Dermis microvascular lymphatic vessel endothelial cell (primary cell): Measurements from ENCODE around the gene FBN2. TPM values are rescaled to one million over a fixed set of nuclear protein-coding genes. Genes with fewer than 3 reads are reported as not detected.
"Not testable (repeated sequence)": the region's sequence is repeated elsewhere in the genome, so short reads cannot be mapped to it uniquely, and the experiment has no call there.

Experiments used
- DNase-seq, 2 donors: peaks; one replicate each; pipeline versions ENCODE4 v3.0.0 to v3.0.0-alpha.2; 2010; ENCODE audit warnings: low read depth in 2 of 2
- total RNA-seq: library from RNA; depleted of rRNA; stranded (reverse); fragments of >200 nt; gene quantifications from 2 replicates; pipeline ENCODE4 v1.2.1, GENCODE V29; 2014

FBN2 gene
- total RNA-seq, 1 donor from 2014 or later = 0.13 TPM

GRCh38 chr5:128535251-128535650 is 2.8 kb downstream of the FBN2 start:
- DNase-seq = no peak

- no peak for DNase-seq
Observed at GRCh38 chr5:128534726-128535125, 3.3 kb downstream of the FBN2 start.

- DNase-seq = no peak
Observed at GRCh38 chr5:128532776-128533175, 5.3 kb downstream of the FBN2 start.

- DNase-seq = no peak
Observed at GRCh38 chr5:128532127-128532526, 5.9 kb downstream of the FBN2 start.

GRCh38 chr5:128528637-128529255 is 9.3 kb downstream of the FBN2 start:
- no peak for DNase-seq

- no peak for DNase-seq
Observed at GRCh38 chr5:128528126-128528525, 9.9 kb downstream of the FBN2 start.

GRCh38 chr5:128527077-128527476 is 11.0 kb downstream of the FBN2 start:
- DNase-seq = no peak

- no peak for DNase-seq
Observed at GRCh38 chr5:128522336-128522735, 15.7 kb downstream of the FBN2 start.

GRCh38 chr5:128519827-128520226 is 18.2 kb downstream of the FBN2 start:
- DNase-seq = no peak

GRCh38 chr5:128516978-128517377 is 21.1 kb downstream of the FBN2 start:
- DNase-seq = no peak

GRCh38 chr5:128513806-128514205 is 24.2 kb downstream of the FBN2 start:
- no peak for DNase-seq

- no peak for DNase-seq
Observed at GRCh38 chr5:128512894-128513293, 25.2 kb downstream of the FBN2 start.

- DNase-seq = no peak
Observed at GRCh38 chr5:128506643-128507042, 31.4 kb downstream of the FBN2 start.

GRCh38 chr5:128503727-128504126 is 34.3 kb downstream of the FBN2 start:
- DNase-seq = not testable (repeated sequence)

GRCh38 chr5:128498844-128499455 is 39.1 kb downstream of the FBN2 start:
- peak; percentile 18 to 47 for DNase-seq

- DNase-seq = peak in 1 of 2 donors; percentile 0
Observed at GRCh38 chr5:128494516-128494915, 43.5 kb downstream of the FBN2 start.

- DNase-seq = no peak
Observed at GRCh38 chr5:128493657-128494329, 44.3 kb downstream of the FBN2 start.

- peak in 1 of 2 donors; percentile 2 for DNase-seq
Observed at GRCh38 chr5:128491291-128491690, 46.8 kb downstream of the FBN2 start.

GRCh38 chr5:128490761-128491160 is 47.3 kb downstream of the FBN2 start:
- no peak for DNase-seq

GRCh38 chr5:128487041-128487440 is 51.0 kb downstream of the FBN2 start:
- DNase-seq = no peak

GRCh38 chr5:128483738-128484137 is 54.3 kb downstream of the FBN2 start:
- DNase-seq = no peak

- no peak for DNase-seq
Observed at GRCh38 chr5:128480906-128481633, 57.0 kb downstream of the FBN2 start.
